ENCODE results near the gene MISP3. TPM values are rescaled to one million over a fixed set of nuclear protein-coding genes. Genes with fewer than 3 reads are reported as not detected.

Gene MISP3
- total and polyA plus RNA-seq, 9 of the 15 experiments (the other 6 are each of a cell fraction or from before 2014, with no cell fraction given): 0.25 to 5.6 (median 1.6) TPM

DNA sequence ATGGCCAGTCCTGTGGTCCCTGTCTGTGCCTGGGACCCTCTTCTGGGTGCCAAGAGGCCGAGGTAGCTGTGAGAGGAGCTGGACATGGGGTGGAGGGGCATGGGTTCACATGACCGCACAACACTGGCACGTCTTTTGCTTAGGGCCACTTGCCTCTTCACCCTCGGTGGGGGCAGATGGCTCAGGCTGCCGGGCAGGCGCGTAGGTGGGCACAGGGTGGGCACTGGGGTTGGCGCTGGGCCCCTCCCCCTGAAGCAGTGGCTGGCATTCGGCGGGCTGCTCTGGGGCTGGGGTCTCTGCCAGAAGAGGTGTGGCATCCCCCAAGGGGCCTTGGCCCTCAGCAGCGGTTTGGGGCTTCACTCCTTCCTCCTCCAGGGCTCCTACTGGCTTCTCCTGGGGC lies 19.1 kb upstream of the MISP3 start:
- TF ChIP-seq, protein P1, sequence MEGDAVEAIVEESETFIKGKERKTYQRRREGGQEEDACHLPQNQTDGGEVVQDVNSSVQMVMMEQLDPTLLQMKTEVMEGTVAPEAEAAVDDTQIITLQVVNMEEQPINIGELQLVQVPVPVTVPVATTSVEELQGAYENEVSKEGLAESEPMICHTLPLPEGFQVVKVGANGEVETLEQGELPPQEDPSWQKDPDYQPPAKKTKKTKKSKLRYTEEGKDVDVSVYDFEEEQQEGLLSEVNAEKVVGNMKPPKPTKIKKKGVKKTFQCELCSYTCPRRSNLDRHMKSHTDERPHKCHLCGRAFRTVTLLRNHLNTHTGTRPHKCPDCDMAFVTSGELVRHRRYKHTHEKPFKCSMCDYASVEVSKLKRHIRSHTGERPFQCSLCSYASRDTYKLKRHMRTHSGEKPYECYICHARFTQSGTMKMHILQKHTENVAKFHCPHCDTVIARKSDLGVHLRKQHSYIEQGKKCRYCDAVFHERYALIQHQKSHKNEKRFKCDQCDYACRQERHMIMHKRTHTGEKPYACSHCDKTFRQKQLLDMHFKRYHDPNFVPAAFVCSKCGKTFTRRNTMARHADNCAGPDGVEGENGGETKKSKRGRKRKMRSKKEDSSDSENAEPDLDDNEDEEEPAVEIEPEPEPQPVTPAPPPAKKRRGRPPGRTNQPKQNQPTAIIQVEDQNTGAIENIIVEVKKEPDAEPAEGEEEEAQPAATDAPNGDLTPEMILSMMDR (IDR thresholded peaks at IDR 0.05 in 2 of 3, conservative IDR thresholded peaks at IDR 0.05 in 1 of 3; ENCODE audit: insufficient read depth in 2 of 3, low read depth in 1 of 3, low read length in 3 of 3): 0 out of 6 replicates have a peak, but pooled peaks of 1 of the 3 experiments have one; percentile 0
- TF ChIP-seq POLR2G (IDR thresholded peaks at IDR 0.05; ENCODE audit: low read depth, low read length) (peak; percentile 57), BRCA1 (IDR thresholded peaks at IDR 0.05) (no peak), BRCA1 (CRISPR knock-in tag; IDR thresholded peaks at IDR 0.05) (no peak), SUPT5H (IDR thresholded peaks at IDR 0.05) (0 out of 2 replicates have a peak, but pooled peaks have one; percentile 15)
- TF ChIP-seq, protein P2, sequence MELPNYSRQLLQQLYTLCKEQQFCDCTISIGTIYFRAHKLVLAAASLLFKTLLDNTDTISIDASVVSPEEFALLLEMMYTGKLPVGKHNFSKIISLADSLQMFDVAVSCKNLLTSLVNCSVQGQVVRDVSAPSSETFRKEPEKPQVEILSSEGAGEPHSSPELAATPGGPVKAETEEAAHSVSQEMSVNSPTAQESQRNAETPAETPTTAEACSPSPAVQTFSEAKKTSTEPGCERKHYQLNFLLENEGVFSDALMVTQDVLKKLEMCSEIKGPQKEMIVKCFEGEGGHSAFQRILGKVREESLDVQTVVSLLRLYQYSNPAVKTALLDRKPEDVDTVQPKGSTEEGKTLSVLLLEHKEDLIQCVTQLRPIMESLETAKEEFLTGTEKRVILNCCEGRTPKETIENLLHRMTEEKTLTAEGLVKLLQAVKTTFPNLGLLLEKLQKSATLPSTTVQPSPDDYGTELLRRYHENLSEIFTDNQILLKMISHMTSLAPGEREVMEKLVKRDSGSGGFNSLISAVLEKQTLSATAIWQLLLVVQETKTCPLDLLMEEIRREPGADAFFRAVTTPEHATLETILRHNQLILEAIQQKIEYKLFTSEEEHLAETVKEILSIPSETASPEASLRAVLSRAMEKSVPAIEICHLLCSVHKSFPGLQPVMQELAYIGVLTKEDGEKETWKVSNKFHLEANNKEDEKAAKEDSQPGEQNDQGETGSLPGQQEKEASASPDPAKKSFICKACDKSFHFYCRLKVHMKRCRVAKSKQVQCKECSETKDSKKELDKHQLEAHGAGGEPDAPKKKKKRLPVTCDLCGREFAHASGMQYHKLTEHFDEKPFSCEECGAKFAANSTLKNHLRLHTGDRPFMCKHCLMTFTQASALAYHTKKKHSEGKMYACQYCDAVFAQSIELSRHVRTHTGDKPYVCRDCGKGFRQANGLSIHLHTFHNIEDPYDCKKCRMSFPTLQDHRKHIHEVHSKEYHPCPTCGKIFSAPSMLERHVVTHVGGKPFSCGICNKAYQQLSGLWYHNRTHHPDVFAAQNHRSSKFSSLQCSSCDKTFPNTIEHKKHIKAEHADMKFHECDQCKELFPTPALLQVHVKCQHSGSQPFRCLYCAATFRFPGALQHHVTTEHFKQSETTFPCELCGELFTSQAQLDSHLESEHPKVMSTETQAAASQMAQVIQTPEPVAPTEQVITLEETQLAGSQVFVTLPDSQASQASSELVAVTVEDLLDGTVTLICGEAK (IDR thresholded peaks at IDR 0.05): no peak
- TF ChIP-seq, protein P2 (CRISPR knock-in tag; IDR thresholded peaks at IDR 0.05): no peak
- Histone ChIP-seq H4K20me1 (replicated peaks; ENCODE audit: control insufficient read depth, insufficient read depth, low read length) (no peaks in the 10 kb centered on the region), H2AFZ (ENCODE audit: low read depth, low read length) (no peak overlapping the region), H3K9ac (ENCODE audit: insufficient read depth in 1 of 2, low read depth in 2 of 2, low read length in 2 of 2) (no peak overlapping the region), H3K4me3 (no peak overlapping the region), H3K27ac (ENCODE audit: extremely low read depth, low read depth, low read length) (no peak overlapping the region), H3K79me2 (ENCODE audit: control insufficient read depth, insufficient read depth, low read length) (no peaks in the 10 kb centered on the region), H3K4me1 (replicated peaks in 1 of 2; ENCODE audit: control insufficient read depth in 2 of 2, insufficient read depth in 2 of 2, low read length in 2 of 2) (peaks cover 5 to 49% of the 10 kb centered on the region in 2 experiments; a peak in 4 of 5 replicates), H3K4me2 (ENCODE audit: insufficient read depth, low read length) (no peak overlapping the region), H3K9me3 (replicated peaks; ENCODE audit: control insufficient read depth, insufficient read depth, low read depth, low read length) (no peaks in the 10 kb centered on the region), H3K36me3 (ENCODE audit: control insufficient read depth, insufficient read depth, low read length) (peaks cover 20% of the 10 kb centered on the region; the same call in 1 of the 3 replicates), H3K9me1 (ENCODE audit: control insufficient read depth, insufficient read depth, low read length) (no peaks in the 10 kb centered on the region), H3K27me3 (ENCODE audit: control insufficient read depth in 2 of 2, insufficient read depth in 2 of 2, low read length in 2 of 2) (no peaks in the 10 kb centered on the region)
- DNase-seq (ENCODE audit: extremely low read depth in 1 of 4, low spot score in 3 of 4) (peak in 3 of 4 experiments; percentile 5 to 9 (median 5)), ATAC-seq (no peak), FAIRE-seq (no peak)
- ChIA-PET CTCF (ENCODE audit: low intra/inter-chr PET ratio) (no interaction called here), POLR2A (interaction anchor here (1.0 to 1.1 kb wide), 2 partner anchors 11 to 17 kb away, joined by 3 read pairs; no protein-coding TSS in a partner anchor)
- in situ Hi-C loops (cut with MboI) (loop anchor here (25.0 kb wide), 1 partner anchor 466 kb away; no protein-coding TSS in a partner anchor), intact Hi-C loops (cut with micrococcal nuclease) (no loop called here)
- 84% methylated on average over 8 of the region's 11 CpGs for WGBS (ENCODE audit: insufficient coverage, low coverage, missing lambda C conversion rate)
- BruUV-seq (replicated peaks): no TSS peak
